ENCODE measurements around the gene GRIP1.

GRCh38 chr12:66716522-66716921 is 37.6 kb upstream of the GRIP1 start:
- TF ChIP-seq POLR2A (IDR thresholded peaks at IDR 0.05; ENCODE audit: low read depth, low read length) (no peak), TAF1 (IDR thresholded peaks at IDR 0.05; ENCODE audit: borderline replicate concordance, low read depth, low read length) (no peak), POLR2AphosphoS5 (IDR thresholded peaks at IDR 0.05; ENCODE audit: low read depth, low read length) (no peak)
